GM12891 (cell line): Measurements from ENCODE around the gene PLCD1.
"Not testable (repeated sequence)": the region's sequence is repeated elsewhere in the genome, so short reads cannot be mapped to it uniquely, and the experiment has no call there.

Experiments used
- DNase-seq: peaks from one replicate; pipeline ENCODE4 v3.0.0; 2011; ENCODE audit warnings: low spot score; ENCODE audit not compliant: insufficient read length
- FAIRE-seq: peaks from 2 replicates; lab custom pipeline; 2011; peaks lifted over from hg19 to GRCh38; lab: Jason Lieb, UNC
- PAX5 ChIP-seq: IDR thresholded peaks from 2 replicates; pipeline ENCODE4 v1.6.1; 2011; ENCODE audit warnings: low read length, moderate library complexity, mild to moderate bottlenecking; ENCODE audit not compliant: insufficient read depth, severe bottlenecking
- POLR2A ChIP-seq: IDR thresholded peaks from 2 replicates; pipeline ENCODE4 v1.6.1; 2011; ENCODE audit warnings: low read depth, low read length, control low read depth
- POLR2AphosphoS5 ChIP-seq: IDR thresholded peaks from 2 replicates; pipeline ENCODE4 v1.6.1; 2011; ENCODE audit warnings: low read depth, low read length, control low read depth
- POU2F2 ChIP-seq: IDR thresholded peaks from 2 replicates; pipeline ENCODE4 v1.6.1; 2011; ENCODE audit warnings: low read depth, mild to moderate bottlenecking, control low read depth, low read length, moderate library complexity
- SPI1 ChIP-seq: IDR thresholded peaks from 2 replicates; pipeline ENCODE4 v1.6.1; 2011; ENCODE audit warnings: low read depth, low read length, control low read depth
- TAF1 ChIP-seq: IDR thresholded peaks from 2 replicates; pipeline ENCODE4 v1.6.1; 2011; ENCODE audit warnings: low read depth, low read length, control low read depth

PLCD1 gene

DNA sequence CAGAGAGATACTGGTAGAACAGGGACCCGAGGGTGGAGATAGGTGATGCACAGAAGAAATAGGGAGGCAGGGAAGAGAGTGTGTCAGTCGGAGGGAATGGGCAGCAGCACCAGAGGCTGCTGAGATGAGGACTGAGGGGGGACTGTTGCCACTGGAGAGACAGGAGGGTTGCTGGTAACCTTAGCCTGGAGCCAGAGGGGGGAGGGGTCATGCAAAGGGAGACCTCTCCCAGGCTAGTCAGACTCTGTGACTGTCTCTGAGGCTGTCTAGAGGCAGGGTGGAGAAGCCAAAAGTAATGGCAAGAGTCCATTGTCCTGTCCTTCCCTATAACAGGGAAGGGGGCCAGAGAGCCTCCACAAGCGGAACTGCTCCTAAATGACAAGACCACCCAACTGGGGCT lies 7.5 kb upstream of the PLCD1 start:
- FAIRE-seq (no peak), DNase-seq (no peak)
- TF ChIP-seq SPI1 (no peak), PAX5 (no peak), POU2F2 (no peak), POLR2AphosphoS5 (no peak), POLR2A (no peak)

DNA sequence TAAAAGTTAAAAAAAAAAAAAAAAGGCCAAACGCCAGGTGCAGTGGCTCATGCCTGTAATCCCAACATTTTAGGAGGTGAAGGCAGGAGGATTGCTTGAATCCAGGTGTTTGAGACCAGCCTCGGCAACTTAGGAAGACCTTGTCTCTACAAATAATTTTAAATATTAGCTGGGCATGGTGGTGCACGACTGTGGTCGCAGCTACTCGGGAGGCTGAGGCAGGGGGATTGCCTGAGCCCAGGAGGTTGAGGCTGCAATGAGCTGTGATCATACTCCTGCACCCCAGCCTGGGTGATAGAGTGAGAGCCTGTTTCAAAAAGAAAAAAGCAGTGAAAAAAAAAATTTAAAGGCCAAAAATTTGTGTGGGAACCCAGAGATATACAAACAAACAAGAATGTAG lies 6.8 kb upstream of the PLCD1 start:
- DNase-seq: no peak
- no peak for TF ChIP-seq PAX5
- TF ChIP-seq TAF1: no peak
- no peak for TF ChIP-seq POLR2A
- TF ChIP-seq POLR2AphosphoS5: no peak
- no peak for TF ChIP-seq POU2F2
- no peak for TF ChIP-seq SPI1
- FAIRE-seq: no peak

DNA sequence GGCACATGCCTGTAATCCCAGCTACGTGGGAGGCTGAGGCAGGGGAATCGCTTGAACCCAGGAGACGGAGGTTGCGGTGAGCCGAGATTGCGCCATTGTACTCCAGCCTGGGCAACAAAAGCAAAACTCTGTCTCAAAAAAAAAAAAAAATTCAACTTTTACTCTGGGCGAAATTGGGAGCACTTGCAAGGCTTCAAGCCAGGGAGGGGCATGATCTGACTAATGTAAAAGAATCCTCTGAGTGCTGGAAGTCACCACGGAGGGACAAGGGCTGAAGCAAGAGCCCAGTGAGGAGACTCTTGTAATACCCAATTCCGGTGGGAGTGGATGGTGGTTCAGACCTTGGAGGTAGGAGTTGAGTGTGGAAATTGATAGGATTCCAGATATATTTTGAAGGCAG lies 4.9 kb upstream of the PLCD1 start:
- DNase-seq, FAIRE-seq: not testable (repeated sequence)

DNA sequence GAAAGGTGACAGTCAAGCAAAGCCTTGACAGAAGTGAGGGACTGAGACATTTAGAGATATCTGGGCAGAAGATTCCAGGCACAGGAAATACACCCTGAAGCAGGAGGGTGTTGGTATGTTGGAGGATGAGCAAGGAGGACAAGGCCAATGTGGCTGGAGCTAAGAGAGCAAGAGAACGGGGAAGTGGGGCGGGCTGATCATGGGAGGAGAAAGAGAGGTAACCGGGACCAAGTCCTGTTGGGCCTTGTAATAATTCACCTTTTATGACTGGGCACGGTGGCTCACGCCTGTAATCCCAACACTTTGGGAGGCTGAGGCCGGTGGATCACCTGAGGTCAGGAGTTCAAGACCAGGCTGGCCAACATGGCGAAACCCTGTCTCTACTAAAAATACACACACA lies 4.1 kb upstream of the PLCD1 start:
- not testable (repeated sequence) for DNase-seq, FAIRE-seq

DNA sequence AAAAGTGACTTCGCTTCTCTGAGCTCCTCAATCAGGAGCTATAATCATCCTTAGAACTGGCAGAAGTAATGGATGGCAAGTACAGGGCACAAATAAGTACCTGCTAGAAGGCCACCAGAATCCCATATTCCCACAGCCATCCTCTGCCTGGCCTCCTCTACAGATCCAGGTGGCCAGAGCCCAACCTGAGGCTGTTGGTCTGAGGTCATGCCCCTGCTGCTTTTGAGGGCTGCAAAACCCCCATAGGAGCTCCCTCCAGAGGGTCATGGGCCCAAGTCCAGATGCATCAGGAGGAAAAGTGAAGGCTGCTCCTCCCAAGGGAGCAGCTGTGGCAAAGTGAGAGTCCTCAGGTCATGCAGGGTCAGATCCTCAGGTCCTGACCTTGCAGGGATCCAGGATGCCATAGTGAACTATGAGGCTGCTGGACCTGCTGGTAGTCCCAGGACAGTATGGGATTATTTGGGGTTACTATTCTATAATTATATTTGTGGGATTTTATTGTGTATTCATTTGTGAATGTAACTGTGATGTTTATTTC lies 3.0 kb upstream of the PLCD1 start:
- FAIRE-seq: no peak
- no peak for DNase-seq
- no peak for TF ChIP-seq TAF1
- no peak for TF ChIP-seq SPI1
- no peak for TF ChIP-seq POU2F2
- TF ChIP-seq POLR2AphosphoS5: no peak
- no peak for TF ChIP-seq POLR2A
- TF ChIP-seq PAX5: no peak

DNA sequence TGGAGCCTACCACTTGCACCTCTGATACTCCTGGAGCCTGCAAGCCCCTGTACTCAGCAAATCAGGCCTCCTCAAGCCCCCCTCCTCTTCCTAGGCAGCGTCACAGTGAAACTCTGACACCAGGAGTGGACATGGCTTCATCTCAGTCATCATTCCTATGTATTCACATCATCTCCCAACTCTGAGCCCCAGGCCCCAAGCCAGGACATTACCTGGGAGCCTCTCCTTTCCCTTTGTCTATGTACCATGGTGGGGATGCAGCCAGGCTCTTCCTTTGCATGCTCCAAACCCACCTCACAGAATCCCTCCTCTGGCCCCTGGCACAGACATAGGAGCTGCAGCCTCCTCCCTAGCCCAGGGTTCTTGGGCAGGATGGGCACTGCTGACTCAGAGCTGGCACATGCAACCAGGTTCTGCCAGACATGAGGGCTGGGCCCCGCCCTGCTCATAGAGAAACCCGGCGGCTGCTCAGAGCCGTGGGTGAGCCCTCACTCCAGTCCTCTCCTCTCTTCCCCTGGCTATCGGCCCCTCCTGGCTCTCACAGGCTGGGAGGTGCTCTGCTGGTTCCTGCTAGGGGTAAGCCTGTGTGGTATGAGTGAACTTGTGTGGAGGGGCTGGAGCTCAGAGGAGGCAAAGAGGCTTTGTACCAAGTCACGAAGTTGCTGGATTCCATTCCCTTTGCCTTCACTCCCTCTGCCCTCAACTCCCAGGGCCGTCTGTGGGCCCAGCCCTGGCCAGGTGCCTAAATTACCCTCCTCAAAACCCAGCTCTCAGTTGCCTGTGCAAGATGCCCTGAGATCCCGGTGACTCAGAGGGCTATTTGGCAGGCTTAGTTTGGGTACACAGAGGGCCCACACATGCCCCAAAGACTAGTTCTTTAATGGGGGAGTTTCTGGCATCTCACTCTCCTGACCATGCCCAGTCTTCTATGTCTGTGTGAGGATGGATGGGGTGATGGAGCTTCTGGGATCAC lies 1.9 kb upstream of the PLCD1 start:
- DNase-seq: no peak
- TF ChIP-seq POU2F2 (no peak), POLR2A (no peak), TAF1 (no peak), POLR2AphosphoS5 (no peak), PAX5 (no peak), SPI1 (no peak)
- no peak for FAIRE-seq

DNA sequence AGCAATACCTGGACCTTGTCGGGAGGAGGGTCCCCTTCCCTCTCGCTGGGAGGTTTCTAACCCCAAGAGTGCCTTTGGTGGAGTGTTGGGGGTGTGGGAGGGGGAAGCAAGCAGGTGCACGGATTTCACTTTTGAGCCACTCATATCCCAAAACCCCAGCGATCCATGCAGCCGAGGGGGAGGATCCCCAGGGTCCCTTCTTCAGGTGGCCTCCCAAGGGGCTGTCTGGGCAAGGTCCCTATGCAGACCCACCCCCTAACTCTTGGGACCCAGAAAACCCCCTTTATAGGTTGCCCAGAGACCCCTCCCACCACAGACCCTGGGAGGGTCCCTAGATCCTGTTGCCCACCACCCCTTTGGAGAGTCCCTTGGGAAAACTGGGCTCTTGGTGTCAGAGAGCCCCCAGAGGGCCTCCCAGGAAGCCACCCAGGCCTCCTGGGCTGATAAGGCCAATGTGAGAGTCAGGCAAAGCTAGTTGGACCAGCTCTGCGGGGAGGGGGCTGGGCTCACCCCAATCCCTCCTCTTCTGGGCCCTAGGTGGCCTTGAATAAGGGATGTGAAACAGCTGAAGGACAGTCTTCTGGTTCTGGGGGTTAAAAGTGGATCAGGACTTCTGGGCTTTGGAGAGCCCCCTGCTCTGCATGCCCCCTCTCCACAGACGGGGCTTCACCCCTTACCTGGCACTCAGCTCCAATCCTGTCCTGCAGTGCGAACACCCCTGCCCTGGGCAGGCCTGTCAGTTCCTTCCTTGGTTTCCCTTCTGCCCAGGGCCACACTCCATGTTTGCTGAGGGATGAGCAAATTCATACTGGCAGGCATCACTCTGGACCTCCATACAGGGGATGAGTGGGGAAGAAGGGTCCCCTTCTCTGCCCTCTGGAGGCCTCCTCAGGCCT lies 932 bp upstream of the PLCD1 start:
- TF ChIP-seq POU2F2: no peak
- no peak for TF ChIP-seq POLR2A
- TF ChIP-seq SPI1: no peak
- TF ChIP-seq PAX5: no peak
- no peak for TF ChIP-seq POLR2AphosphoS5
- no peak for TF ChIP-seq TAF1
- FAIRE-seq (no peak), DNase-seq (no peak)

DNA sequence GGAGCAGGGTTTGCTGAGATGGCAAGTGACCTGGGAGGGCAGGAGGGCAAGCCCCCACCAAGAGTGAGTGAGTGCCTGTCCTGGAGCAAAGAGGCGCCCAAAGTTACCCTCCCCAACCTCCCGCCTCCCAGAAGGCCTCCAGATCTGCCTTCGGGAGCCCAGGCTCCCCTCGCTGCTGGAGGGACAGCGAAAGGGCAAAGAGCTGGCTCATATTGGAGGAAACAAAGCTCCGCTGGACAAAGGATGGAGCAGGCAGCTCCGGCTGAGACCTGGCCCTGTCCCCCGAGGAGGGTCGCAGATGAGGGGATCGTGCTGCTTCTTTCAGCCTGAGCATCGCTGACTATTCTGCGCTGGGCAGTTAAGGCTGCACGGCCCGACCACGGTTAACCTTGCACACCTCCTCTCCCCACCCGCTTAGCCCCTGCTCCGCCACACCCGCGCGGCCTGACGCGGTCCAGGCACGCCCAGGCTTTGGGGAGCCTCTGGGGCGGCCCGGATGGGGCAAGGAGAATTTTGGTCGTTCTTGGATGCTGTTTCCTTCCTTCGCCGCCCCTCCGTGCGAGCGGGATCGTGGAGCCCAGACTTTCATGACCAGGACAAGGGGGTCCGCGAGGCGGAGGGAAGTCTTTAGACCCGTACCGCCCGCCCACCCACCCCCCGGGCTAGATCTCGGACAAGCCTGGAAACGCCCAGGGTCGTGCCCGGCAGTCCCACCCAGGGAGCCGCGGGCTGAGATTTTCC lies 651 bp downstream of the PLCD1 start:
- TF ChIP-seq TAF1 (no peak), POLR2AphosphoS5 (no peak), POLR2A (no peak), POU2F2 (no peak), SPI1 (no peak), PAX5 (no peak)
- no peak for FAIRE-seq
- DNase-seq: no peak
